Cerebellar cortex (tissue), 1 donor: ENCODE measurements around the gene MSI2.
A peak's percentile ranks its signal among the peaks of the same experiment; 100 is the strongest.

Source experiments
- DNase-seq: peaks from one replicate; pipeline ENCODE4 v3.0.0-alpha.2; 2015; ENCODE audit warnings: low spot score

Gene MSI2

DNA sequence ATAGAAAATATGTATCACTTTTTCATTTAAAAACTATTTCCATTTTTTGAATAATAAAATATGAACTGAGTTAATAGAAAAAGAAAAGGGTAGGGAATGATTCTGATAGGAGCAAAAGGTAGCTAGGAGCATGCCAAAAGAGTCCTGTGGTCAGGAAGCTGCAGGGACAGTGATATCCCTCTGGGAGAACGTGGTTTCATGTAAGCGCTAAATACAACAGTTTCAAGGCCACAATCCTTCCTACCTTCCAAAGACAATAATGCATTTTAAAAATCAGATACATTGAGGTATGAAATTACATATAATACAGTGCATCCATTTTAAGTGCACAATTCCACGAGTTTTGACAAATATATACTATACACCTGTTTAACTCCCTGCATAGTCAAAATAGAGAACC lies 432.9 kb downstream of the MSI2 start:
- no peak for DNase-seq

- no peak for DNase-seq
Measured at GRCh38 chr17:57691939-57692338, 435.6 kb downstream of the MSI2 start.

DNA sequence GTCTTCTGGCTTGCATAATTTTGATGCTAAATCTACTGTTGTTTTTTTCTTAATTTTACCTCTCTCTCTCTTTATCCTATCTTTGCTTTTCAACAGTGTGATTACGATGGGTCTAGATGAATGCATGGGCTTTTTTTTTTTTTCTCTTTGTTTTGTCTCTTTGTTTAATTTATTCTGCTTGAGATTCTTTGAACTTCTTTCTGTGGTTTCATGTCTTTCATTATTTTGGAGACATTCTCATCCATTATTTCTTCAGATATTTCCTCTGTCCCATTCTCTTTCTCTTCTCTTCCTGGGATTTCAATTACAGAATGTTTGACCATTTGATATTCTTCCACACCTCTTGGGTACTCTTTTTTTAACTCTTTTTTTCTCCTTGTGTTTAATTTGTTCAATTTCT lies 436.4 kb downstream of the MSI2 start:
- no peak for DNase-seq

GRCh38 chr17:57694051-57694450 lies 437.7 kb downstream of the MSI2 start:
- no peak for DNase-seq

DNA sequence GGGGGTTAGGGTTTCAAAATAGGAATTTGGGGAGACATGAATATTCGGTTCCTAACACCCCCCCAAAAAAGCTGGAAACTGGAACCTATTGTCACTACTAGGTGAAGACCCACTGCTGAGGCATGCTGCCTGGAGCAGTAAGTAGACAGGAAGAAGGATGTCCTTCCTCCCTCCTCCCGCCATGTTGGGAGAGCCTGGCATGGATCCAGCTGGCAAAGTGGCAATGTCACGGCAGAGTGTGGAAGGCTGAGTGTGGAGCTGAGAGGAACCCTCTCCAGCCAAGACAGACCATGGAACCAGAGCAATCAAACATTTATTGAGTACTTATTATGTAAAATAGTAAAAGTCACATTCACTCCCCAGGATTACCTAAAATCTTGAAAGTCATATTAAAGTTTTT lies 439.7 kb downstream of the MSI2 start:
- no peak for DNase-seq

GRCh38 chr17:57697197-57697596 lies 440.9 kb downstream of the MSI2 start:
- no peak for DNase-seq

GRCh38 chr17:57697891-57698711 lies 441.8 kb downstream of the MSI2 start:
- no peak for DNase-seq

- no peak for DNase-seq
Measured at GRCh38 chr17:57699751-57700219, 443.5 kb downstream of the MSI2 start.

DNA sequence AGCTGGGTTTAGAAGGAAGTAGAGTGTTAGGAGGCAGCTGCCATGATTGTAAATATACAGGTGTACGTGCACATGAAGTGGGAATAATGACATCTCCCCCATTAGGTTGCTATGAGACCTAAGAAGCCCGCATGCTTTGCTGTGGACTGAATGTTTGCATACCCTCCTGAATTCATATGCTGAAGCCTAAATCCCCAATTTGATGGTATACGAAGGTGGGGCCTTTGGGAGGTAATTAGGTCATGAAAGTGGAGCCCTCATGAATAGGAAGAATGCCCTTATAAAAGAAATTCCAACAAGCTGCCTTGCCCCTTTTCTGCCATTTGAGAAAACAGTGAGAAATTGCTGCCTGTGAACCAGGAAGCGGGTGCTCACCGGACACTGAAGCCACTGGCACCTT lies 444.8 kb downstream of the MSI2 start:
- DNase-seq = no peak

DNA sequence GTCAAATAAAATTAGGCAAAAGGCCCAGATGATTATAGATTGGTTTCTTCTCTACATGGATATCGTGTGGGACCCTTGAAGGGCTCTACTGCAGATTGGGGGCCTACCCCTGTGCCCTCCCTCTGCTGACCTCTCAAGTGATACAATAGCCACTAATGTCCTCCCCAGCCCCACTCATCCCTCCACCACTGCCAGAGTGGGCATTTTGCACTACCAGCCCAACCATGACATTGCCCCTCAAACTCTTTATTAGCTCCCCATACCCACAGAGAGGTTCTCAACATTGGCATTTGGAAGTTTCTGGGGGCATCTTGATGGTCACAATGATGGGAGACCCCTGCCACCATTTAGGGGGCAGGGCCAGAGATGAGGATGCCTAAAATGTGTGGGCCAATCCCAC lies 446.9 kb downstream of the MSI2 start:
- no peak for DNase-seq

GRCh38 chr17:57704448-57704847 lies 448.1 kb downstream of the MSI2 start:
- DNase-seq = no peak

GRCh38 chr17:57705921-57706695 lies 449.8 kb downstream of the MSI2 start:
- no peak for DNase-seq

- no peak for DNase-seq
Measured at GRCh38 chr17:57706761-57707160, 450.4 kb downstream of the MSI2 start.

DNA sequence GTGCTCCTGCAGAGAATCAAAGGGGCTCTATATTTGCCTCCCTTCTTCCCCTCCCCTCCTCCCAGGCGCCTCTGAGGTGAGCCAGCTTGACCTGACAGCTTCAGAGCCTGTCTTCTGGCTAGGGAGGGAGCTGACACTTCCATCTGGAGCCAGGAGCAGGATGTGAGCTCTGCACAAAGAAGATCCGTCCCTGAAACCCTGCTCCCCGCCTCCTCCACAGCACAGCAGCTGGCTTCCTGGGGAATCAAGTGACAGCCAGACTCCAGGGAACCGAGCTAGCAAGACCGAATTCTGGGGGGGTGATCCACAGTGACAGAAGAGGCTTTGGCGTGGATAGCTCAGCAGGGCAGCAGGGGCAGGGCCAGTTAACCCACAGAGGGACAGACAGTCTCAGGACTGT lies 451.6 kb downstream of the MSI2 start:
- DNase-seq = peak; percentile 7

- no peak for DNase-seq
Measured at GRCh38 chr17:57708410-57708809, 452.1 kb downstream of the MSI2 start.

DNA sequence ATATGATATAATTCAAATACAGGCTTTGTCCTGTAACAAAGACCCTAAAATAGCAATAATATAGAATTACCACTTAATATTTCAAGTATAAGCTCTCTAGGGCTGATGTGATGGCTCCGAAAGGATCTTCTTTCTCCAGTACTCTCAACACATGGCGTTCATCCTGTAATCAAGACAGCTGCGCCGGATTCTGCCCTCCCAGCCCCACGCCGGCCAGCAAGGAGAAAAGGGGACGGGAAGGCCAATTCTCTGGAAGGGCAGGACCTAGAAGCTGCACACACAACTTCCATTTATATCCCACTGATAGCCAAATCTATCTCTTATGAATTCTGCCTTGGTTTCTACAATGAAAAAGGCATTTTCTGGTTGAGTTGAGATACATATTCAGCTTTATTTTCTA lies 456.8 kb downstream of the MSI2 start:
- no peak for DNase-seq

- DNase-seq = no peak
Measured at GRCh38 chr17:57714665-57715180, 458.4 kb downstream of the MSI2 start.

GRCh38 chr17:57715981-57716380 lies 459.7 kb downstream of the MSI2 start:
- no peak for DNase-seq

GRCh38 chr17:57718878-57719277 lies 462.6 kb downstream of the MSI2 start:
- no peak for DNase-seq

DNA sequence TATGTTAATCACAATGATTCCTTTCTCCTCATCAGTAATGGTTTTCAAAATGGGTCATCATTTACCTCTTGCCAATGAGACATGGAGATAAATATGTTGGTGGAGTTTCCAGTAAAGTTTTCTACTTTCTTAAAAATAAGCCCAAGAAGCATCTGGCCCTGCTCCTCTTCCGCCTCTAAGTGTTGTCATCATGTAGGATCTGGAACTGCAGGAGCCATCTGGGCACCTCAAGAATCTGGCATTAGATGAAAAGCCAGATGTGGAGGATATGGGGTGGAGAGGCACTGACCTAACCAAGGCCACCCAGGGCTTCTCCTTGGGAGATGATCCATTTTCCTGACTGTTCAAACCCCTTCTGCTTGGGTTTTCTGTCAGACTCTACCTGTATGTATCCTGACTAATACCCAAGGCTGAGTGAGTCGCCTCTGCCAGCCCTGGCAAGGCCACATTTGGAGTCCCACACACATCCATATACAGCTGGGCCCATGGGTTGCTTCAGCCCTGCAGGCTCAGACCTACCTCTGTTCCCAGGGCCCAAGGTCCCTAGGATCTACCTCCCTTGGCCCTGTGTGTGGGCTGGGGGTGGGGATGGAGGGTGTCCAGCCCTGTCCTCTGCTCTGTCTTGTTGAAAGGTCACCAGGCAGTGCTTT lies 464.2 kb downstream of the MSI2 start:
- DNase-seq = no peak

- DNase-seq = no peak
Measured at GRCh38 chr17:57721967-57722703, 465.8 kb downstream of the MSI2 start.

DNA sequence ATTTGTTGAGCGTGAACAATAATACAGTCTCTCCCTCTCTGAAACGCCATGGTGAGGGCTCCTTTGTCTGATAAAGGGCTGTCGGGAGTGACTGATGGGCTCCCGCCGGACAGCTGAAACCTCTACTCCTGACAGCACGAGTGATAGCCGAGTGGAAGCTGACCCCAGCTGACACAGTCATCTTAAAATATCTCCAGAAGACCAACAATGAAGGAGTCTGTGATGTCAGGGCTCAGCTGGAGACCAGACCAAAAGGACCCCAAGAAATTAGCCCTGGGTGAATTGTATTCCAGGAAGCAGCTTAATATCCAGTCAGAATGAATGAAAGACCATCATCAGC lies 466.4 kb downstream of the MSI2 start:
- DNase-seq = no peak
